Gastrocnemius medialis (tissue), 4 donors: Measurements from ENCODE around the gene TMEM17.

Source experiments
- POLR2A ChIP-seq, 2 donors: fragments of 450-650 bp; IDR thresholded peaks; one replicate each; pipeline ENCODE4 v1.6.1; 2017; ENCODE audit warnings: antibody characterized with exemption in 2 of 2, mild to moderate bottlenecking in 2 of 2, moderate library complexity in 2 of 2
- TF ChIP-seq, protein P1 (sequence below), 5 experiments: fragments of 450-650 bp in 3 of 5; fragments of 200-600 bp in 2 of 5; sonication (generic) in 2 of 5; IDR thresholded peaks in 4 of 5; conservative IDR thresholded peaks in 1 of 5; 1 replicate in 4 of 5; 2 replicates in 1 of 5; pipeline ENCODE4 v1.5.1; 2016 to 2019; ENCODE audit warnings: antibody characterized with exemption in 5 of 5, mild to moderate bottlenecking in 3 of 5, moderate library complexity in 3 of 5

DNA sequence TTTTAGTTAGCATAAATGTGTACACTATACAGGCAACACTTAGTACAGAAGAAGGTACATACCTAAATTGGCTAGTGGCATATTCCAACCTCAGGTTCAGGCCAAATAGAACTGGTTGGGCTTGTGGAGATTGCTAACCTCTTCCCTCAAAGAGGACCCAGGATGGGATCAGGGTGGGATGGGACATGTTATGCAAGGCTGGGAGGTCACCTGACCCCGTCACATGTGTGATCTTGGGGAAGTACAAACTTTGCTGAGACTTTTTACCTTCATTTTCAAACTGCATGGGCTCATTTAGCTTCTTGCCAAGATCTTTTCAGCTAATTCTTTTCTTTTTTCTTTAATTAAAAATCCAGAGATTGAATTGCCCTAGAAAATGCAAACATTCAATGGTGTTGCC, 36.9 kb downstream of the TMEM17 start:
- TF ChIP-seq, protein P1, sequence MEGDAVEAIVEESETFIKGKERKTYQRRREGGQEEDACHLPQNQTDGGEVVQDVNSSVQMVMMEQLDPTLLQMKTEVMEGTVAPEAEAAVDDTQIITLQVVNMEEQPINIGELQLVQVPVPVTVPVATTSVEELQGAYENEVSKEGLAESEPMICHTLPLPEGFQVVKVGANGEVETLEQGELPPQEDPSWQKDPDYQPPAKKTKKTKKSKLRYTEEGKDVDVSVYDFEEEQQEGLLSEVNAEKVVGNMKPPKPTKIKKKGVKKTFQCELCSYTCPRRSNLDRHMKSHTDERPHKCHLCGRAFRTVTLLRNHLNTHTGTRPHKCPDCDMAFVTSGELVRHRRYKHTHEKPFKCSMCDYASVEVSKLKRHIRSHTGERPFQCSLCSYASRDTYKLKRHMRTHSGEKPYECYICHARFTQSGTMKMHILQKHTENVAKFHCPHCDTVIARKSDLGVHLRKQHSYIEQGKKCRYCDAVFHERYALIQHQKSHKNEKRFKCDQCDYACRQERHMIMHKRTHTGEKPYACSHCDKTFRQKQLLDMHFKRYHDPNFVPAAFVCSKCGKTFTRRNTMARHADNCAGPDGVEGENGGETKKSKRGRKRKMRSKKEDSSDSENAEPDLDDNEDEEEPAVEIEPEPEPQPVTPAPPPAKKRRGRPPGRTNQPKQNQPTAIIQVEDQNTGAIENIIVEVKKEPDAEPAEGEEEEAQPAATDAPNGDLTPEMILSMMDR (IDR thresholded peaks at IDR 0.05 in 4 of 5, conservative IDR thresholded peaks at IDR 0.05 in 1 of 5): no peak
- no peak for TF ChIP-seq POLR2A (IDR thresholded peaks at IDR 0.05)
